Stimulated activated CD4-positive, alpha-beta T cell treated with anti-CD3 and anti-CD28 coated beads, TNF-alpha, amount 100 ng/mL, for 48 hours (primary cell): ENCODE results near the gene CNST.
"Not testable (repeated sequence)": the region's sequence is repeated elsewhere in the genome, so short reads cannot be mapped to it uniquely, and the experiment has no call there.

Experiments used
- DNase-seq, 3 donors: peaks; one replicate each; pipeline ENCODE4 v3.0.0-alpha.2; 2020; ENCODE audit warnings: low read depth in 3 of 3

CNST gene

DNA sequence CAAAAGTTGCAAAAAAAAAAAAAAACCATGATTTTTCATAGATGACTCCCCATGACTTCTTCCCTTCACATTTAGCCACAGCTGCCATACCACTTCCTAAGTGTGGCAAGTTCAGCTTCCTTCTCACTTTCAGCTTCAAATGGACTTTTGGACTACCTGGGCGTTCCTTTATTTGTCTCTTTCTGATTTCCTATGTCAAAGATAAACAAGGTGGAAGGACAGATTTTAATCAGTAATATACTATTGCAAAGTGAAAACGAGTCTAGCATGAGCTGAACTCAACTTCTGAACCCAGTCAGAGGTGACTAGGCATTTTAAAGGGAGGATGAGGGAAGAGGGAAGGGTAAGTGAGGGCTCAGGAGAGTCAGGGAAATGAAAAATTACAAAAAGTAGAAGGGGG is 143.6 kb downstream of the CNST start:
- no peak for DNase-seq

DNA sequence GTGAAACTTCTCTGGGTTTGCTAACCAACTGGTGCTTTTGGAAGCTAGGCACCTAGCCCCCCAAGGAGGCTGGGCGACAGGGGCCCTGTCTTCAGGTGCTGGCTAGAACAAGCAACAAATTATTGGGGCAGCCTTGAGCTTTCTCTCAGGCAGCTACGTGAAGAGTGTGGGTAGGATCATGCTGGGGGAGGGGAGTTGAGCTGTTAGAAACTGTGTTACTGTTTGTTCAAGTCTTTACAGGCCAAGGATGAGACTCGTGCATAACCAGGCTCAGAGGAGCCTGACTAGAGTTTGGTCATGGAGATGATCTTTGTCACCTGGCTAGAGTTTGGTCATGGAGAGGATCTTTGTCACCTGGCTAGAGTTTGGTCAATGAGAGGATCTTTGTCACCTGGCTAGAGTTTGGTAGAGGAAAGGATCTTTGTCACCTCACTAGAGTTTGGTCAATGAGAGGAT is 145.3 kb downstream of the CNST start:
- no peak for DNase-seq

DNA sequence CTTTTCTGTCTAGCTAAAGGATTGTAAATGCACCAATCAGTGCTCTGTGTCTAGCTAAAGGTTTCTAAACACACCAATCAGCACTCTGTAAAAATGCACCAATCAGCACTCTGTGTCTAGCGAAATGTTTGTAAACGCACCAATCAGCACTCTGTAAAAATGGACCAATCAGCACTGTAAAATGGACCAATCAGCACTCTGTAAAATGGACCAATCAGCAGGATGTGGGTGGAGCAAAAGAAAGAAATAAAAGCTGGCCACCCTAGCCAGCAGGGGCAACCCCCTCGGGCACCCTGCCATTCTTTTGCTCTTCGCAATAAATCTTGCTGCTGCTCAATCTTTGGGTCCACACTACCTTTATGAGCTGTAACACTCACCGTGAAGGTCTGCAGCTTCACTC is 146.2 kb downstream of the CNST start:
- DNase-seq = not testable (repeated sequence)
